Measurements from ENCODE around the gene SORD.
"Not testable (repeated sequence)": the region's sequence is repeated elsewhere in the genome, so short reads cannot be mapped to it uniquely, and the experiment has no call there.

SORD gene

DNA sequence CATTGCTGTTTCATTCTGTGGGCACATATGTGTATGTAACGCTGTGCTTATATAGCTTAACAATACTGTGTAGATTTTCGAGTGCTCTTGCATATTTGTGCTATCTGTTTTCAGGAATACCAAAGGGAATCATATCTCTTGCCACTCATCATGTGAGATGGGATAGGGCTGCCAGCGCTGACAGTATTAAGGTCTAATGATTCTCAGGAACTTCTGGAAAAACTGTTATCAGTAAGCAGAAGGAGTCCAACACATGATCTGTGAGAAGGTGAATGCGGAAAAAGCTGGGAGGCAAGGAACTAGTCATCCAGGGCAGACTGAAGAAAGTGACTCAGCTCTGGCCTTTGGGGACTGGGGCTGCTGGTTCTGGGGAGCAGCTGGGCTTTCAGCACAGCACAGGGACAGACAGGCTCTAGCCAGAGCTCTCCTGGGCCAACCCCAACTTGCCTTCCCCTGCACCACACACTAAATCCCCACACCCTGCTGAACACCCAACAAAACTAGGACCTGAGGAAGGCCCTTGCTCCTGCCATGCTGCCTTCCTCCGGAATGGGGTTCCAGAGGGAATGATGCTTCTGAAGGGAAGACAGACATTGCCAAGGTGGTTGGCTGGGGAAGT, 56.7 kb downstream of the SORD start:
- H3K4me3 ChIP-seq (ENCODE audit: low read depth, low read length); DNase-seq (ENCODE audit: low read depth): not testable (repeated sequence)
- in situ Hi-C loops (cut with HindIII; ENCODE audit: low sequenced_read_pairs): loop anchor here (5.0 kb wide), 1 partner anchor 52 kb away; no protein-coding TSS in a partner anchor

DNA sequence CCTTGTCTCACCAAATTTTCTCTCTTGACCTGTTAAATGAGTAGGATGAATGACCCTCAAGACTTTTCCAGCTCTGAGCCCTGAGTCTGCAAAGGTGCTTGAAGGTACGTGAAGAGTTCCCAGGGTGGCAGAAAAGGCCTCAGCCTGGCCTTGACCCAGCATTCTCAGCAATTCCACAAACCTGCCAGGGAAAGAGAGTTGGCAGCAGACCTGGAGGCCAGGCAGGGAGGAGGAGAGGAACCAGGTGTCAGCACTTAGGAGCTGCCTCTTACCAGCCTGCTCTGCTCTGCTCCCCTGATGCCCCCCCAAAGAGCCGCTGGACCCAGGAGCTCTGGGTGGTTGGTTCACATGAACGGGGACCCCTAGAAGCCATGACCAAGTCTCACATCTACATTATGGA, 57.6 kb downstream of the SORD start:
- in situ Hi-C loops (cut with HindIII; ENCODE audit: low sequenced_read_pairs): loop anchor here (5.0 kb wide), 1 partner anchor 53 kb away; no protein-coding TSS in a partner anchor
- DNase-seq (ENCODE audit: low read depth); H3K4me3 ChIP-seq (ENCODE audit: low read depth, low read length): not testable (repeated sequence)

DNA sequence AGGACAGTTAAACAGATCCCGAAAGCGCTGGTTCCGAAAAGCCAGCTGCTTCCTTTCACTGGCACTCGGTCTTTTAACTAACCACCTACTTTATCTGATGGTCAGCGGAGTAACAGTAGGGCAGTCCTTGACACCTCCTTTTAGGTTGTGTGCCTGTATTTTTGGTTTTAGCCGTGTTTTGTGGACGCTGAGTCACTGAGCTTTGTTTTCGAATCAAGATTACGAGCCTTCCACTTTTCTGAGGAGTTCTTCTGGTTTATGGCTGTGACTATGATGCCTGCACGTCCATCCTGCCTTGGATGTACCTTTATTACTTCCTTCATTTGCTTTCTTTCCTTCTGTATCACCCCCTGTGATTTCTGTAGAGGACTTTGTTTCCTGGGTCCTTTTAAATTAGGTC, 59.4 kb downstream of the SORD start:
- H3K4me3 ChIP-seq (ENCODE audit: low read depth, low read length); DNase-seq (ENCODE audit: low read depth): not testable (repeated sequence)
- in situ Hi-C loops (cut with HindIII; ENCODE audit: low sequenced_read_pairs): loop anchor here (5.0 kb wide), 1 partner anchor 55 kb away; no protein-coding TSS in a partner anchor

DNA sequence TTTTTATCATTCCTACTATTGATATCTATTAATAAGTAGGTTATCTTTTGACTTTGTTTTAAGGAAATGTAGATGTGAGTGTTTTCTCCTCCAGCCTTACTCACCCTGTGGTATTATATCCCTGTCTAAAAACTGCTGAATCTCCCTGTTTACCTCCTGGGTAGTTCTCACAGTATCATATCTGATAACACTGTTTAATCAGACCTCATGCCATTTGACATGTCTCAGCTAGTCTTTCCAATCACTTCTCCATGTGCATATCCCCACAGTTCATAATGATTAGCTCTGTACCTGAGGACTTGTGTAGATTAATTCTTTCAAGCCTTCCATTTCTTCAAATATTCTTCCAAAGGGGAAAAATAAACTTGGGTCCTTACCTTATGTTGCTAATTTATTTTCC, 60.2 kb downstream of the SORD start:
- no peak overlapping the region for H3K4me3 ChIP-seq (ENCODE audit: low read depth, low read length)
- TF ChIP-seq, protein P1, sequence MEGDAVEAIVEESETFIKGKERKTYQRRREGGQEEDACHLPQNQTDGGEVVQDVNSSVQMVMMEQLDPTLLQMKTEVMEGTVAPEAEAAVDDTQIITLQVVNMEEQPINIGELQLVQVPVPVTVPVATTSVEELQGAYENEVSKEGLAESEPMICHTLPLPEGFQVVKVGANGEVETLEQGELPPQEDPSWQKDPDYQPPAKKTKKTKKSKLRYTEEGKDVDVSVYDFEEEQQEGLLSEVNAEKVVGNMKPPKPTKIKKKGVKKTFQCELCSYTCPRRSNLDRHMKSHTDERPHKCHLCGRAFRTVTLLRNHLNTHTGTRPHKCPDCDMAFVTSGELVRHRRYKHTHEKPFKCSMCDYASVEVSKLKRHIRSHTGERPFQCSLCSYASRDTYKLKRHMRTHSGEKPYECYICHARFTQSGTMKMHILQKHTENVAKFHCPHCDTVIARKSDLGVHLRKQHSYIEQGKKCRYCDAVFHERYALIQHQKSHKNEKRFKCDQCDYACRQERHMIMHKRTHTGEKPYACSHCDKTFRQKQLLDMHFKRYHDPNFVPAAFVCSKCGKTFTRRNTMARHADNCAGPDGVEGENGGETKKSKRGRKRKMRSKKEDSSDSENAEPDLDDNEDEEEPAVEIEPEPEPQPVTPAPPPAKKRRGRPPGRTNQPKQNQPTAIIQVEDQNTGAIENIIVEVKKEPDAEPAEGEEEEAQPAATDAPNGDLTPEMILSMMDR (IDR thresholded peaks at IDR 0.05; ENCODE audit: low read depth, low read length, missing control alignments): no peak
- no peak for DNase-seq (ENCODE audit: low read depth)
- in situ Hi-C loops (cut with HindIII; ENCODE audit: low sequenced_read_pairs): loop anchor here (5.0 kb wide), 1 partner anchor 56 kb away; no protein-coding TSS in a partner anchor

DNA sequence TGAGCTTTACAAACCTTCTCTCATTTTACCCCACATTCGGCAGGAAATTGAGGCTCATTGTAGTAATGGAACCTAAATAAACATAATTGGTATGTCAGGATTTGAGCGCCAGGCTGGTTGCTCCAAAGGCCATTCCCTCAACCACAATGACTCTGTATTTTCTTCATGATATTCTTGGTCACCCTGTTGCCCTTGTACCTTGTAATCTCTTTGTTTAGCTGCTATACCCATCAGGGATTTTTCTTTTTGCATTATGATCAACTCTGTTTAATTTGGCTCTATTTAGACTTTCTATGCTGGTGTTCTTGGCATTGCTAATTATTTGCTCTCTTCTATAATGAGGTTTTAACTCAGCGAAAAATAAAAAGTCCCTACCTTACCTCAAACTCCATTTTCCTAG, 61.2 kb downstream of the SORD start:
- H3K4me3 ChIP-seq (ENCODE audit: low read depth, low read length): no peak overlapping the region
- in situ Hi-C loops (cut with HindIII; ENCODE audit: low sequenced_read_pairs): loop anchor here (5.0 kb wide), 1 partner anchor 57 kb away; no protein-coding TSS in a partner anchor
- DNase-seq (ENCODE audit: low read depth): no peak
- TF ChIP-seq, protein P1 (IDR thresholded peaks at IDR 0.05; ENCODE audit: low read depth, low read length, missing control alignments): no peak

DNA sequence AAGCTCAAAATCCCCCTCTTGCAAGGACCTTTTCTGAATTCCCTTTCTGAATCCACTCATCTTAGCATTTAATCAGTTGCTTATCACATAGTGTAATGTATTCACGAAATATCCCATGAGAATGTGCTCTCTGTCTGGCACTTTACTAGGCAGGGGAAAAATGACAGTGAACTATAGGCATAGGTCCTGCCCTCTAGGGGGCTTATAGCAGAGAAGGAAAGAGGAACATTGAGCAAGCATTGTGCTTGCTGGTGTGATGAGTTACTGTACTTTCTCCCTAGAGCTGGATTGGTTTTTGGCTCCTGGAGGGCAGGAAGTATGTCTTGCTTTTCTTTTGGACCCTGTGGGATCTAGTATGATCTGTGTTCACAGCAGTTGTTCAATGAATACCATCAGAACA, 64.5 kb downstream of the SORD start:
- TF ChIP-seq, protein P1 (IDR thresholded peaks at IDR 0.05; ENCODE audit: low read depth, low read length, missing control alignments): no peak
- DNase-seq (ENCODE audit: low read depth): no peak
- in situ Hi-C loops (cut with HindIII; ENCODE audit: low sequenced_read_pairs): no loop called here
- no peak overlapping the region for H3K4me3 ChIP-seq (ENCODE audit: low read depth, low read length)

DNA sequence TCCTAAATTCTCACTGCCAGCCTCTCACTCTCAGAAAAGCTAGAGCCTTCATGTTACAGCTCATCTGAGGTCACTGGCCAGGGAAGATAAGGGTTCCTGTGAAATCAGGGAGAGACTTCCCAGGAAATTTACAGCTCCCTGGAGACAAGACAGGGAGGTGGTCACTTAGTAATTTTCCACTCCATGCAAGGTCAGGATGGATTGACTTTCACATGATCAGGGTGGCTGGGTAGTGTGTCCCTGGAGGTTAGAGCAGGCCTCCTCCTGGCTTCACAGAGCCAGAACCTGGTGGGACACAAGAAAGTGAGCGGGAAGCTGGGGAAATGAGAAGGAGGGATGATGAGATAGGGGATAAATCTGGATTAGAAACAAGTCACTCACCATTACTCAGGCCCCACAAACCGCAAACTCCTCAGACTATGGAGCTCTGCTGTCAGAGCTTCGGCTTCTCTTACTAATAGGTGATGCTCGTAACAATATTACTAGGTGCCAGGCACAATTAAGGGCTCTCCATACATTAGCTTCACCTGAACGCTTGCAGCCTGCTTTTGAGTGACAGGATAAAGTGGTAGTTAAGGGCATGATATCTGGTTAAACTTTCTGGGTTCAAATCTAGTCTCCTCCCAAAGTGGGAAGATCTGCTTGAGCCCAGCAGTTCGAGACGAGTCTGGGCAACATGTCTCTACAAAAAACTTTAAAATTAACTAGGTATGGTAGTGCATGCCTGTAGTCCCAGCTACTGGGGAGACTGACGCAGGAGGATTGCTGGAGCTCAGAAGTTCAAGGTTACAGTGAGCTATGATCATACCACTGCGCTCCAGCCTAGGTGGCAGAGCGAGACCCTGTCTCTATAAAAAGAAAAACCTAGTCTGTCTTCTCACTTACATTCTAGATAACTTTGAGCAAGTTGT, 66.1 kb downstream of the SORD start:
- TF ChIP-seq, protein P1 (IDR thresholded peaks at IDR 0.05; ENCODE audit: low read depth, low read length, missing control alignments): no peak
- in situ Hi-C loops (cut with HindIII; ENCODE audit: low sequenced_read_pairs): no loop called here
- no peak for DNase-seq (ENCODE audit: low read depth)
- H3K4me3 ChIP-seq (ENCODE audit: low read depth, low read length): no peak overlapping the region

Data from astrocyte of the cerebellum (primary cell).